ENCODE results near the gene PTDSS2.

Gene PTDSS2

DNA sequence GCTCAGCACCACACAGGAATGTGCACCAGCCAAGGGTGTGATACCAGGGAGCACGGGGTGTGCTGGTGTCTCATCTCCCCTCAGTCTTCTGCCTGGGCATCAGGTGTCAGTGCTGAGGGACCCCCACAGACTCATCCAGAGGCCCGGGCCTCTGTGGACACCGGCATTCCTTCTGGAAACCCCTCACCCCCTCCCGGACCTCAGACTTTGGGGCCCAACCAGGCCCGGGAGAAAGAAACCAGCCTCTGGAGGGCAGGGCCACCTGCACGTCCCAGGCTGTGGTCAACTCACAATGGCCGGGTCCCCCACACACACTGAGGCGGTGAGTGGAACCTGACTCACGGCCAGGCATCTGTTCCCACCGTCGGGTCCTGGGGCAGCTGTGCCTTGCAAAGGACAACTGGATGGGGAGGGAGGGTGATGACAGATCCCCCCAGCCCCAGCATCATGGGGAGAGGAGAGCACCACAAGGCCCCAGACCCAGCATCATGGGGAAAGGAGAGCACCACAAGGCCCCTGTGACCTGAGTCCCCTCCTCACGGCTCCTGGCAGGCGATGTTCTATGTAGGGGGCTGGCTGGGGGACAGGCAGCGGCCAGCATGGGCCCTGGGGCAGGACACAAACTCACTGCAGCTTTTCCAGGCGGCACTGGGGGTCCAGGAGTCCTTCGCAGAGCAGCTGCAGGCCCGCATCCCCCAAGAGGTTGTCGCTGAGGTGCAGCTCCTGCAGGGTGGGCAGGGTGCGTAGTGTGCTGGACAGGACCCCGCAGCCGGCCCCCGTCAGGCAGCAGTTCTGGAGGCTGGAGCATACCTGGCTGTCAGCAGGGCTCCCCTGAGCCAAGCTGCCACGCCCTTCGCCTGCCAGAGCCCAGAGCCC lies 49.4 kb downstream of the PTDSS2 start:
- WGBS (ENCODE audit: insufficient coverage) = 97% methylated on average over 24 of the region's 24 CpGs
- Histone ChIP-seq H3K27me3 (replicated peaks in 2 of 5; ENCODE audit: control insufficient read depth in 4 of 5, insufficient read depth in 5 of 5, low read length in 4 of 5) (peaks cover 0 to 1% (median 0%) of the 10 kb centered on the region in 5 experiments), H3K4me1 (ENCODE audit: control extremely low read depth in 1 of 4, control insufficient read depth in 4 of 4, insufficient read depth in 4 of 4, low read length in 3 of 4) (peaks cover 0 to 13% (median 8%) of the 10 kb centered on the region in 4 experiments), H3K9me3 (ENCODE audit: control extremely low read depth in 1 of 5, control insufficient read depth in 4 of 5, insufficient read depth in 2 of 5, low read depth in 1 of 5, low read length in 4 of 5) (no peaks in the 10 kb centered on the region), H3K36me3 (ENCODE audit: control insufficient read depth in 4 of 4, insufficient read depth in 4 of 4, low read length in 3 of 4) (peaks cover 2 to 77% (median 53%) of the 10 kb centered on the region in 4 experiments), H3K27ac (ENCODE audit: insufficient read depth in 1 of 2, low read depth in 1 of 2, low read length in 2 of 2, poor library complexity in 1 of 2, severe bottlenecking in 2 of 2) (no peak overlapping the region), H3K4me3 (ENCODE audit: control insufficient read depth in 1 of 7, extremely low read depth in 1 of 7, insufficient read depth in 4 of 7, low read depth in 2 of 7, low read length in 6 of 7) (no peak overlapping the region)
- POLR2A ChIA-PET = no interaction called here
- CTCF ChIA-PET = interaction anchor here (0.8 to 1.4 kb wide), 3 partner anchors 16 to 136 kb away, joined by 3 to 6 read pairs (median 3); no protein-coding TSS in a partner anchor
- DNase-seq = no peak

DNA sequence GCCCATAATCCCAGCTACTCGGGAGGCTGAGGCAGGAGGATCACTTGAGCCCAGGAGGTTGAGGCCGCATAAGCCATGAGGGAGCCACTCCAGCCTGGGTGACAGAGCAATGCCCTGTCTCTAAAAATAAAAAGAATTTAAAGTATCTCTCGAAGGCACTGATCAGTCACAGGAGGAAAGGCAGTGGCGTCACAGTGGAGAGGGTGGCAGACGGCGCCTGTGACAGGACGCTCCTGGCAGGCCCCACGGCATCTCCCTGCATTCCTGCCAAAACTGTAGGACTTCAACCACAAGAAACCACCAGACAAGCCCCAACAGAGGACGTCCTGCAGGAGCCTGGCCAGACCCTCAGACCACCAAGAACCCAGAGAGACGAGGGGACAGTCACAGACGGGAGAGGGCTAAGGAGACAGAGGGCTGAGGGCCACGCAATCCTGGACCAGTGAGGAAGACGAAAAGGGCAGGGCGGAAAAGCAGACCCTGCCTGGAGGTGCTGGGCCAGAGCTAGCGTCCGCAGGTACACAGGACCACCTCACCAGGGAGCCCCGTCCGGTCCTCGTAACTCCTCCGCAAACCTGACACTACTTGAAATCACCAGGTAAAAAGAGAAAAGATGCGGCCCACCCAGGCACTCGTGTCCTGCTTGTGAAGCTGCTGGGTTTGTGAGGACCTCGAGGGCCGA lies 51.1 kb downstream of the PTDSS2 start:
- ChIA-PET CTCF (no interaction called here), POLR2A (interaction anchor here (0.5 kb wide), 1 partner anchor 196 kb away, joined by 3 read pairs; no protein-coding TSS in a partner anchor)
- H3K36me3 ChIP-seq (ENCODE audit: control insufficient read depth in 4 of 4, insufficient read depth in 4 of 4, low read length in 3 of 4) = peaks cover 2 to 60% (median 39%) of the 10 kb centered on the region in 4 experiments

DNA sequence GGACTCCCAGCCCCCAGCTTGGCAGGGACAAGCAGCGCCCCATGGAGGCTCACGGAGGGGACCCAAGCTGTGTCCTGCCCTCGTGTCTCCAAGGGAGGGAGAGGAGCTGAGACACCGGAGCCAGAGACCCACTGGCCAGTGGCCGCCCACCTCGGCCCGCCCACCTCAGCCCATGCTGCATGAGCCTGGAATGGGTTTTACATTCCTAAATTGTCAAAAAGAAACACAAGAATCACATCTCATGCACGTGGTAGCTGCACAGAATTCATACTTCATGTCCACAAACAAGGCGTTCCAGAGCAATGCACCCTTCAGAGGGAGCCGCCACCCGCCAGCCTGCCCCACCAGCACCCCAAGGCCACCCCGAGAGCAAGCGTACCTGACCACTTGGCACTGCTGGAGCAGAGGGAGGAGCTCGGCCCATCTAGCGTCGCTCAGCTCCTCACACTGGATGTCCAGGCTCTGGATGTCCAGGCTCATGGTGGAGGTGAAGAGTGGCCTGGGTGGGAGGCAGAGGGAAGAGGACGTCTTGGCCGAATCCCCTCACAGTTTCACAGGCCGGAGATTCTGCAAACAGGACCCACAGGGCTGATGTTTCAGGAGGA lies 51.7 kb downstream of the PTDSS2 start:
- POLR2A ChIA-PET = interaction anchor here (0.5 kb wide), 1 partner anchor 197 kb away, joined by 3 read pairs; no protein-coding TSS in a partner anchor
- over 99% methylated on average over 14 of the region's 19 CpGs for WGBS (ENCODE audit: insufficient coverage)
- DNase-seq = no peak
- no peak overlapping the region for H3K27ac ChIP-seq (ENCODE audit: insufficient read depth in 1 of 2, low read depth in 1 of 2, low read length in 2 of 2, poor library complexity in 1 of 2, severe bottlenecking in 2 of 2)
- peaks cover 2 to 58% (median 37%) of the 10 kb centered on the region in 4 experiments for H3K36me3 ChIP-seq (ENCODE audit: control insufficient read depth in 4 of 4, insufficient read depth in 4 of 4, low read length in 3 of 4)
- no peak overlapping the region for H3K4me3 ChIP-seq (ENCODE audit: control insufficient read depth in 1 of 7, extremely low read depth in 1 of 7, insufficient read depth in 4 of 7, low read depth in 2 of 7, low read length in 6 of 7)
- CTCF ChIA-PET = interaction anchor here (1.8 kb wide), 1 partner anchor 53 kb away, joined by 5 read pairs; no protein-coding TSS in a partner anchor
- peaks cover 3 to 35% (median 29%) of the 10 kb centered on the region in 4 experiments for H3K4me1 ChIP-seq (ENCODE audit: control extremely low read depth in 1 of 4, control insufficient read depth in 4 of 4, insufficient read depth in 4 of 4, low read length in 3 of 4)
- H3K9me3 ChIP-seq (ENCODE audit: control extremely low read depth in 1 of 5, control insufficient read depth in 4 of 5, insufficient read depth in 2 of 5, low read depth in 1 of 5, low read length in 4 of 5) = no peaks in the 10 kb centered on the region
- H3K27me3 ChIP-seq (replicated peaks in 2 of 5; ENCODE audit: control insufficient read depth in 4 of 5, insufficient read depth in 5 of 5, low read length in 4 of 5) = peaks cover 0 to 2% (median 0%) of the 10 kb centered on the region in 5 experiments

More for the DNA sequence above, 51.1 kb downstream of the PTDSS2 start:
- H3K27me3 ChIP-seq (replicated peaks in 2 of 5; ENCODE audit: control insufficient read depth in 4 of 5, insufficient read depth in 5 of 5, low read length in 4 of 5) = peaks cover 0 to 2% (median 0%) of the 10 kb centered on the region in 5 experiments
- H3K27ac ChIP-seq (ENCODE audit: insufficient read depth in 1 of 2, low read depth in 1 of 2, low read length in 2 of 2, poor library complexity in 1 of 2, severe bottlenecking in 2 of 2) = no peak overlapping the region
- H3K9me3 ChIP-seq (ENCODE audit: control extremely low read depth in 1 of 5, control insufficient read depth in 4 of 5, insufficient read depth in 2 of 5, low read depth in 1 of 5, low read length in 4 of 5) = no peaks in the 10 kb centered on the region
- no peak overlapping the region for H3K4me3 ChIP-seq (ENCODE audit: control insufficient read depth in 1 of 7, extremely low read depth in 1 of 7, insufficient read depth in 4 of 7, low read depth in 2 of 7, low read length in 6 of 7)
- peaks cover 3 to 30% (median 25%) of the 10 kb centered on the region in 4 experiments for H3K4me1 ChIP-seq (ENCODE audit: control extremely low read depth in 1 of 4, control insufficient read depth in 4 of 4, insufficient read depth in 4 of 4, low read length in 3 of 4)
- no peak for DNase-seq
- 98% methylated on average over 22 of the region's 24 CpGs for WGBS (ENCODE audit: insufficient coverage)

GRCh38 chr11:502288-503178 lies 52.5 kb downstream of the PTDSS2 start:
- peaks cover 2 to 50% (median 29%) of the 10 kb centered on the region in 4 experiments for H3K36me3 ChIP-seq (ENCODE audit: control insufficient read depth in 4 of 4, insufficient read depth in 4 of 4, low read length in 3 of 4)
- 93% methylated on average over 7 of the region's 10 CpGs for WGBS (ENCODE audit: insufficient coverage)
- no peaks in the 10 kb centered on the region for H3K9me3 ChIP-seq (ENCODE audit: control extremely low read depth in 1 of 5, control insufficient read depth in 4 of 5, insufficient read depth in 2 of 5, low read depth in 1 of 5, low read length in 4 of 5)
- no peak overlapping the region for H3K4me3 ChIP-seq (ENCODE audit: control insufficient read depth in 1 of 7, extremely low read depth in 1 of 7, insufficient read depth in 4 of 7, low read depth in 2 of 7, low read length in 6 of 7)
- peaks cover 3 to 37% (median 30%) of the 10 kb centered on the region in 4 experiments for H3K4me1 ChIP-seq (ENCODE audit: control extremely low read depth in 1 of 4, control insufficient read depth in 4 of 4, insufficient read depth in 4 of 4, low read length in 3 of 4)
- ChIA-PET CTCF (interaction anchor here (1.0 to 1.8 kb wide), 3 partner anchors 8 to 54 kb away, joined by 3 to 6 read pairs (median 5); no protein-coding TSS in a partner anchor), POLR2A (no interaction called here)
- peak overlapping the region in 1 of 2 experiments; percentile 43 for H3K27ac ChIP-seq (ENCODE audit: insufficient read depth in 1 of 2, low read depth in 1 of 2, low read length in 2 of 2, poor library complexity in 1 of 2, severe bottlenecking in 2 of 2)
- no peak for DNase-seq
- peaks cover 0 to 2% (median 0%) of the 10 kb centered on the region in 5 experiments for H3K27me3 ChIP-seq (replicated peaks in 2 of 5; ENCODE audit: control insufficient read depth in 4 of 5, insufficient read depth in 5 of 5, low read length in 4 of 5)

GRCh38 chr11:503179-503981 lies 53.3 kb downstream of the PTDSS2 start:
- H3K27me3 ChIP-seq (replicated peaks in 2 of 5; ENCODE audit: control insufficient read depth in 4 of 5, insufficient read depth in 5 of 5, low read length in 4 of 5) = peaks cover 0 to 2% (median 0%) of the 10 kb centered on the region in 5 experiments
- ChIA-PET CTCF (interaction anchor here (1.0 to 1.8 kb wide), 3 partner anchors 9 to 54 kb away, joined by 3 to 6 read pairs (median 5); no protein-coding TSS in a partner anchor), POLR2A (no interaction called here)
- peaks cover 2 to 42% (median 21%) of the 10 kb centered on the region in 4 experiments for H3K36me3 ChIP-seq (ENCODE audit: control insufficient read depth in 4 of 4, insufficient read depth in 4 of 4, low read length in 3 of 4)
- peak overlapping the region in 3 of 7 experiments; percentile 44 to 77 (median 70) for H3K4me3 ChIP-seq (ENCODE audit: control insufficient read depth in 1 of 7, extremely low read depth in 1 of 7, insufficient read depth in 4 of 7, low read depth in 2 of 7, low read length in 6 of 7)
- 80% methylated on average over 24 of the region's 24 CpGs for WGBS (ENCODE audit: insufficient coverage)
- peaks cover 3 to 40% (median 37%) of the 10 kb centered on the region in 4 experiments for H3K4me1 ChIP-seq (ENCODE audit: control extremely low read depth in 1 of 4, control insufficient read depth in 4 of 4, insufficient read depth in 4 of 4, low read length in 3 of 4)
- DNase-seq = peak in 1 of 3 donors; percentile 29
- peak overlapping the region in 1 of 2 experiments; percentile 61 for H3K27ac ChIP-seq (ENCODE audit: insufficient read depth in 1 of 2, low read depth in 1 of 2, low read length in 2 of 2, poor library complexity in 1 of 2, severe bottlenecking in 2 of 2)
- H3K9me3 ChIP-seq (ENCODE audit: control extremely low read depth in 1 of 5, control insufficient read depth in 4 of 5, insufficient read depth in 2 of 5, low read depth in 1 of 5, low read length in 4 of 5) = no peaks in the 10 kb centered on the region
